Measurements from ENCODE around the gene PNO1.
"Not testable (repeated sequence)": the region's sequence is repeated elsewhere in the genome, so short reads cannot be mapped to it uniquely, and the experiment has no call there.

PNO1 gene

DNA sequence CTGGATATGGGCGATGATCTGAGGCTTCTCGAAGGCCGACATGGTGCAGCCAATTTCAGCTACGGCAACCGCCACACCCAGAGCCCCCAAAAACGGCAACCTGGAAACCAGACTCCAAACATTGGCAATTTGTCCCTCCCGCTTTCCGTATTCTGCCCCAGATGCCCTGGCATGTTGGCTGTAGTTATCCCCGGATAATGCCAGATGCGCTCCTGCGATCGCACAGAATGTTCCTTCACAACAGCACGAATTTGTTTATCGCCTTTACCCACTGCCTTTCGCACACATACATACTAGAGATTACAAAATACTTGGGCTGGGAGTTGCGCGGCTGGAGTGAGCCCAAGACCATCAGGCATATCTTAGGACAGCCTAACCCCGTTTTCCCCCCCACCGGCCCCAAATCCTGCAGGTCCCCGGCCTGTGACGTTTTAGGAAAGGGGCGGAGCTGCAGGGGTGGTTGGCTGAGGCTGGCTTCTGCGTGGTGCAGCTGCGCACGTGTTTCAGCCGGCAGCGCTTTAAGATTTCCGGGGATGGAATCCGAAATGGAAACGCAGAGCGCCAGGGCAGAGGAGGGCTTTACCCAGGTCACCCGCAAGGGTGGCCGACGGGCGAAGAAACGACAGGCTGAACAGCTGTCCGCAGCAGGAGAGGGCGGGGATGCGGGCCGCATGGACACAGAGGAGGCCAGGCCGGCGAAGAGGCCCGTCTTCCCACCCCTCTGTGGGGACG, at the start of gene PNO1:
PNO1 (plus strand) TSS at position 487 of the 732 bp plus-strand sequence; CDS start at position 534, 47 bp downstream.
- peak; percentile 99 for DNase-seq (ENCODE audit: low spot score)

DNA sequence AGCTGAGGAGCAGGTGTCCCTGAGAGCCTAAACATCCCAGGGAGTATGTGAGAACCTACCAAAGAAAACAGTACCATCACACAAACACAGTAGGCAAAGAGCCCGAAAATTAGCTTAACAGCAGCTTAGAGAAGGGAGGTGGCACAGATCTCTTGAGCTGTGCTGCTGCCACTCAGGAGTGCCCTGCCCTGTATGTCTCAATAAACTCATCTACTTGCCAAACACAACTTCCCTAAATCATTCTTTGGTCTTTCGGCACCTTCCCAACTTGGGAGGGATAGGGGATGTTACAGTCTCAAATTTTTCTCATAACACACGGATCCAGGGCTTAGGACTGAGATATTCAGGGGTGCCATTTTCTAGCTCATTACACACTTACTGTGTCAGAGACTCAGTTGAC, 49.6 kb upstream of the PNO1 start:
- DNase-seq (ENCODE audit: low spot score), result no peak

GRCh38 chr2:68110102-68110501, 47.6 kb upstream of the PNO1 start:
- no peak for DNase-seq (ENCODE audit: low spot score)

GRCh38 chr2:68115965-68116364, 41.7 kb upstream of the PNO1 start:
- no peak for DNase-seq (ENCODE audit: low spot score)

DNA sequence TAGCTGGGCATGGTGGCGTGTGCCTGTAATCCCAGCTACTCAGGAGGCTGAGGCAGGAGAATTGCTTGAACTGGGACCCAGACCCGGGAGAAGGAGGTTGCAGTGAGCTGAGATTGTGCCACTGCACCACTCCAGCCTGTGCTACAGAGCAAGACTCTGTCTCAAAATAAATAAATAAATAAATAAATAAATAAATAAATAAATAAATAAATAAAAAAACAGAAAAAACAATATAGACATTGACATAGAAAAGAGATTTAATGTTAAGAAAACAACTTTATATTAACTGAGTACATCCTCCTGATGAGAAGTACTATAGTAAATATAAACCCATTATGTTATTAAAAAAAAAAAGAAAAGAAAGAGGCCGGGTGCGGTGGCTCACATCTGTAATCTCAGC, 39.8 kb upstream of the PNO1 start:
- DNase-seq (ENCODE audit: low spot score), result not testable (repeated sequence)

- DNase-seq (ENCODE audit: low spot score), result no peak
Measured at GRCh38 chr2:68118816-68119215, 38.9 kb upstream of the PNO1 start.

GRCh38 chr2:68119504-68119903, 38.2 kb upstream of the PNO1 start:
- no peak for DNase-seq (ENCODE audit: low spot score)

DNA sequence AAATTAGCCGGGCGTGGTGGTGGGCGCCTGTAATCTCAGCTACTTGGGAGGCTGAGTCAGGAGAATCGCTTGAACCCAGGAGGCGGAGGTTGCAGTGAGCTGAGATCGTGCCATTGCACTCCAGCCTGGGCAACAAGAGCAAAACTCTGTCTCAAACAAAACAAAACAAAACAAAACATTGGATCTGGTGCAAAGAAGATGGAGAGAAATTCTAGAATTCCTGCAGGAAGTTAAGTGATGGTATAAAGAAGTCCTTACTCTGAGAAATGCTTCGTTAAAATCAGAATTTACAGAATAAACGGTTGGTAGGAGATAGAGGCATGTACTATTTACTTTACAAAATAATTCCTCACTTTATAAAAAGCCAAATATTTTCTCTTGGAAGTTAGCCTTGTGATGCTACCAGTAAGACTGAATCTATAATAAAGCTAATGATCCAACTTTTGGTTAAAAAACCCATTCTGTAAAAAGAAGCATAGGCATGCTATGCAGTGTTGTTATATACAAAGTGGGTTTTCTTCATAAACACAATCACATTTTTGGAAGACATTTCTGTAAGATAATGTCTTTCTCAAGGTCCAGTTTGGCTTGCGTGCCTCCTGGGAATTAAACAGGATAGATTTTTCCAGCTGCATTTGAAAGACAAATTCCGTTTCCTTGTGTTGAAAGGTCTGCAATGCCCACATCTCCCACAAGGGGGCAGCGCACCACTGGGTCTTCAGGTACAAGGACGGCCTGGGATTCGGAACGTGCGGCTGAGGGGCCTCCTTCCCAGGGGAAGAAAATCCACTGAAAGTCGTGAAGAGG, 35.6 kb upstream of the PNO1 start:
- DNase-seq (ENCODE audit: low spot score), result peak; percentile 85

DNA sequence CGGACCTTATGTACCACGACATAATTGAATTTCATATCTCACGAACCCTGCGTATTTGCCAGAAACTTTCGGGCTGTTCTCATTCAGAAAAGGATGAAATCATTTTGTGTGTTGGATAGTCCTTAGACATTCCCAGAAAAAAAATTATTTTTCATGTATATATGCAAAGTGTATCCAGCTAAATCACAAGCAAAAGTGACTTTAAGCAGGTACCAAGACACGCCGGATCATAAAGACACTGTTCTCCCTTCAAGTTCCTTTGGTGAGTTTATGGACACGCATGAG, 35.1 kb upstream of the PNO1 start:
- DNase-seq (ENCODE audit: low spot score), result no peak

DNA sequence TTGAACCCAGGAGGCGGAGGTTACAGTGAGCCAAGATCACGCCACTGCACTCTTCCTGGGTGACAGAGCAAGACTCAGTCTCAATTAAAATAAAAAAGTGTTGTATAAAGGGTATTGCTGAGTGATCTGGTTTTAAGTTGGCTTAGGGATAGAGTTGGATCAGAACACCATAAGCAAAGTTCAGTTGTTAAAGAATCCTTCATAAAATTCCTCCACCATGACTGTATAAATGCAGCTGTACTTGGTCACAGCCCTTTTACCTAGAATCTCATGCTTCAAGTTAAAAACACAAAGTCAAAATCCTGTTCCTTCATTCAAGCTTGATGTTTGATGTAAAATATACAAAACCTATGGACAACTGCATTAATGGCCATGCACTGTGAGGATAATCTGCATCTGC, 33.4 kb upstream of the PNO1 start:
- DNase-seq (ENCODE audit: low spot score), result peak; percentile 25

DNA sequence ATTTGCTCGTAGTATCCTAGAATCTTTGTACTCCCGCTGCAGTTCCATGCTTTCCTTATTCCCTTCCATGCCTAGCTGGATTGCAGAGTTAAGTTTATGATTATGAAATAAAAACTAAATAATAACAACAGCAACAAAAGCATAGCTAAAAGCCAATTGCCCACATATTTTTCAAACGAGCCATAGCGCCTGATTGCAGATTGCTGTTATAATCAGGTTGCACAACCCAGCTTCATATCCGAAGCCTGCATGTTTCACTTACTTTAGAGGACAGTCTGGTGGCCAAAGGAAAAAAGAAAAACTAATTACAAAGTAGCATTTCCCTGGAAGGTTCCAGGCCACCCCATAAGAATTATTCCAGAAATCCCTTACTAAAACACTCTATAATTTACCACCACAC, 31.9 kb upstream of the PNO1 start:
- DNase-seq (ENCODE audit: low spot score), result no peak

DNA sequence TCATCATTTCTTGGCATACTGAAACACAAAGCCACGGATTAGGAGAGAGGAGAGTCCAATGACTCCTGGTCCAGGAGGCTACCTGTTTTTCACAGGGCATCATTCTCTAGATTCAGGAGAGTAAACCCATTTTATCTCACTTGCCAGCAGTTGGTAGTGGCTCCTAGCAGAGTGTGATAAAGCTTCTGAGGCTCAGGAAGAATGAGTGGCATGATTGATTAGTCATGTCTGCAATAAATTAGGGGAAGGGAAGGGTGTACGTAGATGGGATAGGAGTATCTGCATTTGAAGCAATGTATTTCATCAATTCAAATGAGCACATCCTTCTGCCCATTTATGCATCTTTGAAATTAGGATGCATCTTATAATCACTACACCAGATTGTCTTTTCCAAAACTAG, 31.1 kb upstream of the PNO1 start:
- no peak for DNase-seq (ENCODE audit: low spot score)

DNA sequence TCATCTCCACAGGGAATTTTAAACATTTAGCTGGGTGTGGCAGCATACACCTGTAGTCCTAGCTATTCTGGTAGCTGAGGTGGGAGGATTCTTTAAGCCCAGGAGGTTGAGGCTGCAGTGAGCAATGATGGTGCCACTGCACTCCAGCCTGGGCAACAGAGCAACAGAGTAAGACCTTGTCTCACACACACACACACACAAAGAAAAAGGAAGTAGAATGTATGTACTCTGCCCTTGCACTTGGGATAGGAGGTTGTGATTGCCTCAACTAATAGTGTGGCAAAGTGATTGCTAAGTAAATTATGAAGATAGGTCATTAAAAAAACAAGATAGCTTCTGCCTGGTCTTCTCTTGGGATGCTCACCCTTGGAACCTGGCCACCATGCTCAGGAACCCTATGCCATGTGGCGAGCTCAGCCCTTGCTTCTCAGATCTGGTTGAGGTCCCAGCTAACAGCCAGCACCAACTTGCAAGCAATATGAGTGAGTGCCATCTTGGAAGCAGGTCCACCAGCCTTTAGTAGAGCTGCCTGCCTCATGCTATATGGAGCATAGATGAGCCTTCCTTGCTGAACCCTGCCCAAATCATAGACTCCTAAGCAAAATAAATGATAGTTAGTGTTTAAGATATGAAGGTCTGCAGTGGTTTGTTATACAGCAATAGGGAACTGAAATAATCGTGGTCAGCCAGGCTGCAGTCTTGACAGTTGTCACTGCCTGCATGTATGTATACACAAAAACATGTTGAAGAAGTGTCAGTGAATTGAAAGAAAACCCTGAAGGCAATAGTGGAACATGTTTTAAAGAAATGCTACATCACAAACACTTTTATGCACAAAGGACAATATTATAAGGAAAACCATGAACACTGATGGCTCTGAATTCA, 30.1 kb upstream of the PNO1 start:
- no peak for DNase-seq (ENCODE audit: low spot score)

- no peak for DNase-seq (ENCODE audit: low spot score)
Measured at GRCh38 chr2:68134120-68134519, 23.6 kb upstream of the PNO1 start.

- no peak for DNase-seq (ENCODE audit: low spot score)
Measured at GRCh38 chr2:68134554-68134953, 23.1 kb upstream of the PNO1 start.

GRCh38 chr2:68135448-68136320, 22.0 kb upstream of the PNO1 start:
- no peak for DNase-seq (ENCODE audit: low spot score)

DNA sequence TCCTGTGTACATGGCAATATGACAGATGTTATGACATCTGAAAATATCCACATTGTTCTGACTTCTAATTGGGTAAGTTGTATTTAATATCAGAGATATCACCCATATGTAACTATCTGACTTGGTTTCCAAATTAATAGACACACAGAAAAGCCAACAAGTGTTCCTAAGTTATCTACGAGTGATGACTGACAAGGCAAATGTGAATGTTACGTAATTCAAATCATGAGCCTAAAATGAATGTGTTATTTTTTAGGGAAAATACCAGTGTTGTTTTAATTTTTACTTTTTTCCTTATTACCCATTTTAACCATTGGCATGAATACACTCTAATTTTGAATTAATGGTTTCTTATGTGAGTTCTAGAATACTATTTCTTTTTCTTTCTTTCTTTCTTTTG, 15.8 kb upstream of the PNO1 start:
- DNase-seq (ENCODE audit: low spot score), result no peak

DNA sequence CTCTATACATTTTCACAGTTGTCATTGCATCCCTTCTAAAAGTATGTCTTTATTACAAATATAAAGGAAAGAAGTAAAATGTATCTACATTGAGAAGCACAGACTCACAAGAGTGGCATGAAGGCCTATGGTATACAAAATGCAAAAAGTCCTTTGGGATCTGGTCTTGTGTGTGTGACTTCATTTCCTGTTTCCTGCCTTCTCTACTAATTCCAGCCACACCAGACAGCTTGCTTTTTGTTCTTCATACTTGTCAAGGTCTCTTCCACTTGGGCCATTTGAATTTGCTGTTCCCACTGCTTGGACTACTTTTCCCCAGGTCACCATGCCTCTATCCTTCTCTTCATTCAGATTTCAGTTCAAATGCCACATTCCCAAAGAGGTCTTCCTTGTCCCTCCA, 6.7 kb upstream of the PNO1 start:
- DNase-seq (ENCODE audit: low spot score), result no peak

DNA sequence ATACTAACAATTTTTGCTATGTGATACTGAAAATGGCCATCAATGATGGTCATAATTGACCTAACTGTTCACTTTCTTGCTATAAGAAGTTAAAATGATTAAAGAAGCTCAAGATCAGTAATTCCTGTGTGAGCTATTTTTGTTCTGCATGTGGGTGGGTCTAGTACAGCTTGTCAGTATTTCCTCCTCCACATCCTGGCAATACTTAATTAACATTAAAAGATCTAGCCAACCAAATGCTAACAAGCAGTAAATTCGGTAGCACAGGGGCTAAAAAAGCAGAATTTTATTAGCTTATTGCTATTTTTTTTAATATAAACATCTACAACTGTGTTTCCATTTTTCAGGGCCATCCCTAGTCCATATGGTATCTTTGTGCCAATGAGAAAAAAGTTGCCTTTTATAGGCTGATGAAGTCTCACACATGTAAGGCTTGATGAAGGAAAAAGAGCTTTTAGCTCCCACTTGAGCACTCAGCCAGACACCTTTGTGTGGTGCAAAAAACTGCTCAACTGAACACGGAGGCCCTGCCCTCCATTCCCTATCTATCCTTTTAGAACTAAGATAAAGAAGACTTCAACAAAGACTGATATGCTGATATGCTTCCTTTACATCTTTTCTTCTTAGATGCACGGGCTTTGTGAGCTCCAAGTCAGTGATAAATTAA, 4.9 kb upstream of the PNO1 start:
- no peak for DNase-seq (ENCODE audit: low spot score)

GRCh38 chr2:68155618-68156017, 2.1 kb upstream of the PNO1 start:
- no peak for DNase-seq (ENCODE audit: low spot score)

DNA sequence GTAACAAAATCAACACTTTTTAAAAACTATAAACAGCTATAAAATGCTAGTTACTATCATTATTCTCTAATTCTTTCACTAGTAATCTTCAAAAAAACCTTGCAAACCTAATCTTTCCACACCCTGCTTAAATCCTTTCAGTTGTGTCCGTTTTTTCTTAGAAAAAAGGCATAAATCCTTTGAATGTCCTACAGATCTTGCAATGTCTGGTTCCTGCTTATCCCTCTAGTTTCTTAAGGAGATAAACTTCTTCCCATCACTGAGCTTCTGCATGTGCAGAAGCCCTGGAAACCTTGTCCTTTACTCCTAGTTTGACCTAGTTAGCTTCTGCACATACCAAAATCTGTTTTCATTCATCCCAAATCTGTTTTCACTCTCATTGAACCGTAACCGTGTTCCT, 1.3 kb upstream of the PNO1 start:
- DNase-seq (ENCODE audit: low spot score), result no peak
